Liver (tissue), 9 donors: ENCODE results near the gene SLC2A5. TPM values are rescaled to one million over a fixed set of nuclear protein-coding genes. Genes with fewer than 3 reads are reported as not detected.
"Not testable (repeated sequence)": the region's sequence is repeated elsewhere in the genome, so short reads cannot be mapped to it uniquely, and the experiment has no call there.

Source experiments
- DNase-seq: peaks from one replicate; pipeline ENCODE4 v3.0.0-alpha.2; 2017; ENCODE audit warnings: low spot score
- H3K27ac ChIP-seq, 2 donors: one replicate each; pipeline ENCODE4 v1.7.0; 2013; ENCODE audit warnings: inconsistent platforms in 2 of 2, low read length in 2 of 2, control low read depth in 1 of 2, low read depth in 1 of 2, mild to moderate bottlenecking in 1 of 2
- H3K27me3 ChIP-seq, 4 donors: one replicate each; pipeline versions ENCODE4 v1.6.1 to v1.7.0; 2013; ENCODE audit warnings: low read length in 3 of 4, inconsistent platforms in 1 of 4, mild to moderate bottlenecking in 1 of 4, moderate library complexity in 1 of 4; ENCODE audit not compliant: control insufficient read depth in 4 of 4, insufficient read depth in 4 of 4
- H3K36me3 ChIP-seq, 4 donors: one replicate each; pipeline versions ENCODE4 v1.6.1 to v1.7.0; 2013; ENCODE audit warnings: low read length in 3 of 4, mild to moderate bottlenecking in 3 of 4, low read depth in 1 of 4, moderate library complexity in 1 of 4; ENCODE audit not compliant: control insufficient read depth in 4 of 4, insufficient read depth in 3 of 4
- H3K4me1 ChIP-seq, 4 donors: one replicate each; pipeline versions ENCODE4 v1.6.1 to v1.7.0; 2013; ENCODE audit warnings: low read length in 3 of 4, mild to moderate bottlenecking in 3 of 4, moderate library complexity in 1 of 4; ENCODE audit not compliant: control insufficient read depth in 4 of 4, insufficient read depth in 4 of 4
- H3K4me3 ChIP-seq, 3 donors: one replicate each; pipeline versions ENCODE4 v1.6.1 to v1.7.0; 2013; ENCODE audit warnings: low read length in 3 of 3, control low read depth in 1 of 3, low read depth in 1 of 3, mild to moderate bottlenecking in 1 of 3
- H3K9ac ChIP-seq, 2 donors: one replicate each; pipeline ENCODE4 v1.7.0; 2013; ENCODE audit warnings: low read length in 2 of 2, mild to moderate bottlenecking in 2 of 2, moderate library complexity in 2 of 2, control low read depth in 1 of 2, low read depth in 1 of 2
- H3K9me3 ChIP-seq, 4 donors: one replicate each; pipeline versions ENCODE4 v1.6.1 to v1.7.0; 2013; ENCODE audit warnings: low read length in 3 of 4; ENCODE audit not compliant: control insufficient read depth in 4 of 4
- CTCF ChIP-seq: fragments of 150-350 bp; IDR thresholded peaks from 2 replicates; pipeline ENCODE4 v1.5.1; 2017; ENCODE audit warnings: improper control_type of control experiment, low read depth, low read length; ENCODE audit not compliant: missing input control
- FOXA1 ChIP-seq: IDR thresholded peaks from 2 replicates; pipeline ENCODE4 v1.6.1; 2016; ENCODE audit warnings: antibody characterized with exemption
- FOXA2 ChIP-seq: IDR thresholded peaks from 2 replicates; pipeline ENCODE4 v1.6.1; 2016; ENCODE audit warnings: antibody characterized with exemption
- GABPA ChIP-seq, 2 donors: IDR thresholded peaks in 1 of 2; conservative IDR thresholded peaks in 1 of 2; 2 replicates each; pipeline ENCODE4 v1.6.1; 2016; ENCODE audit warnings: antibody characterized with exemption in 2 of 2, mild to moderate bottlenecking in 1 of 2, moderate library complexity in 1 of 2
- HNF4A ChIP-seq, 2 donors: conservative IDR thresholded peaks; 2 replicates each; pipeline ENCODE4 v1.6.1; 2016; ENCODE audit warnings: antibody characterized with exemption in 2 of 2, mild to moderate bottlenecking in 2 of 2
- HNF4G ChIP-seq: IDR thresholded peaks from 2 replicates; pipeline ENCODE4 v1.6.1; 2016; ENCODE audit warnings: antibody characterized with exemption
- JUND ChIP-seq, 2 donors: IDR thresholded peaks; 2 replicates each; pipeline ENCODE4 v1.6.1; 2016; ENCODE audit warnings: antibody characterized with exemption in 2 of 2
- REST ChIP-seq: IDR thresholded peaks from 2 replicates; pipeline ENCODE4 v1.6.1; 2016; ENCODE audit warnings: antibody characterized with exemption, mild to moderate bottlenecking
- RXRA ChIP-seq, 2 donors: IDR thresholded peaks; 2 replicates each; pipeline ENCODE4 v1.6.1; 2017 to 2018; ENCODE audit warnings: antibody characterized with exemption in 2 of 2, mild to moderate bottlenecking in 1 of 2
- YY1 ChIP-seq: IDR thresholded peaks from 2 replicates; pipeline ENCODE4 v1.6.1; 2016; ENCODE audit warnings: antibody characterized with exemption, mild to moderate bottlenecking
- ZBTB33 ChIP-seq: IDR thresholded peaks from 2 replicates; pipeline ENCODE4 v1.6.1; 2016; ENCODE audit warnings: antibody characterized with exemption
- WGBS: extraction: QIAGEN DNeasy Blood & Tissue Kit; methylation state at CpG from one replicate; pipeline ENCODE4 v1.1.7; 2013; 5-methylcytosine and 5-hydroxymethylcytosine counted together
- polyA plus RNA-seq, 2 donors: library from polyadenylated mRNA; stranded (reverse) in 1 of 2; unstranded in 1 of 2; fragments of 200-250 nt in 1 of 2; fragments of >200 nt in 1 of 2; fragmentation: Nextera tagmentation in 1 of 2; extraction: Ambion mirVana in 1 of 2; gene quantifications; one replicate each; pipeline versions ENCODE4 v1.2.1 to v1.2.3, GENCODE V29; 2013 to 2015
- total RNA-seq, 2 donors: library from RNA; depleted of rRNA; stranded (reverse); fragments of >200 nt; gene quantifications; one replicate each; pipeline ENCODE4 v1.2.3, GENCODE V29; 2014
- TF ChIP-seq, protein P1 (sequence below): IDR thresholded peaks from 2 replicates; pipeline ENCODE4 v1.6.1; 2016; ENCODE audit warnings: antibody characterized with exemption
- donor health status: healthy.
- donor health status: healthy.
- donor health status: healthy.
- donor health status: healthy.
- donor health status: healthy.

SLC2A5 gene
- total and polyA plus RNA-seq, 4 donors, result 0.07 to 1.6 (median 0.13) TPM

GRCh38 chr1:9095818-9096217 lies 26.4 kb upstream of the SLC2A5 start:
- no peak for DNase-seq
- no peaks in the 10 kb centered on the region for H3K9me3 ChIP-seq
- no peak overlapping the region for H3K9ac ChIP-seq
- TF ChIP-seq ZBTB33, result no peak
- TF ChIP-seq RXRA (IDR thresholded peaks at IDR 0.05), result no peak
- no peak for TF ChIP-seq REST
- no peak for TF ChIP-seq FOXA2
- TF ChIP-seq, protein P1, sequence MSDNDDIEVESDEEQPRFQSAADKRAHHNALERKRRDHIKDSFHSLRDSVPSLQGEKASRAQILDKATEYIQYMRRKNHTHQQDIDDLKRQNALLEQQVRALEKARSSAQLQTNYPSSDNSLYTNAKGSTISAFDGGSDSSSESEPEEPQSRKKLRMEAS, result no peak
- no peak for TF ChIP-seq YY1
- no peak for TF ChIP-seq CTCF
- no peak for TF ChIP-seq HNF4A (conservative IDR thresholded peaks at IDR 0.05)
- TF ChIP-seq JUND (IDR thresholded peaks at IDR 0.05), result no peak
- no peak for TF ChIP-seq GABPA (IDR thresholded peaks at IDR 0.05 in 1 of 2, conservative IDR thresholded peaks at IDR 0.05 in 1 of 2)
- TF ChIP-seq HNF4G, result no peak
- no peak for TF ChIP-seq FOXA1
- H3K4me1 ChIP-seq, result peaks cover 0 to 12% (median 10%) of the 10 kb centered on the region in 4 donors
- no peak overlapping the region for H3K27ac ChIP-seq
- no peak overlapping the region for H3K4me3 ChIP-seq
- 94% methylated on average over 2 of the region's 2 CpGs for WGBS
- H3K27me3 ChIP-seq, result no peaks in the 10 kb centered on the region
- no peaks in the 10 kb centered on the region for H3K36me3 ChIP-seq

DNA sequence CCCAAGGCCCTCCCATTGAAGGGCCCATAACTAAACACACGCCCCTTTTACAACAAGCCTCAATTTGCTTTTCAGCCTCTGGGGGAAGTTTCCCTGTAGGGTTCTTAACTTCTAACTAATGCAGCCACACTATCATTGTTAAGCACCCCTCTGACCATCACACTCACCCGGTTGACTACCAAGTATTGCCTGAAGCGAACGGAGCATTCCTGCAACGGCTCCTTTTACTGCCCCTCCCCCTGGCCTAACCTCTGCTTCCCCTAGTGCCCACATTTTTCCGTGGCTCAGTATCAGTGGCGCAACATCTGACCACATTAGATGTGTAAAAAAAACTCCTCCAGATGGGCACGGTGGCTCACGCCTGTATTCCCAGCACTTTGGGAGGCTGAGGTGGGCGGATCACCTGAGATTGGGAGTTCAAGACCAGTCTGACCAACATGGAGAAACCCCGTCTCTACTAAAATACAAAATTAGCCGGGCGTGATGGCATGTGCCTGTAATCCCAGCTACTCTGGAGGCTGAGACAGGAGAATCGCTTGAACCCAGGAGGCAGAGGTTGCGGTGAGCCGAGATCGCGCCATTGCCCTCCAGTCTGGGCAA lies 24.7 kb upstream of the SLC2A5 start:
- 87% methylated on average over 18 of the region's 18 CpGs for WGBS
- not testable (repeated sequence) for H3K4me1 ChIP-seq, DNase-seq, H3K27ac ChIP-seq, H3K9ac ChIP-seq, H3K36me3 ChIP-seq, H3K4me3 ChIP-seq, H3K9me3 ChIP-seq, H3K27me3 ChIP-seq
